A549 (cell line): ENCODE measurements around the gene WBP1L.

Experiments used
- MAX ChIP-seq: IDR thresholded peaks from 2 replicates; pipeline ENCODE4 v1.6.1; 2012
- POLR2A ChIP-seq: IDR thresholded peaks from 2 replicates; pipeline ENCODE4 v1.6.1; 2012; ENCODE audit warnings: mild to moderate bottlenecking, low read length
- RFX5 ChIP-seq: fragments of 450-650 bp; IDR thresholded peaks from 2 replicates; pipeline ENCODE4 v1.7.1; 2014; ENCODE audit warnings: antibody characterized with exemption, mild to moderate bottlenecking, moderate library complexity

- no peak for TF ChIP-seq POLR2A
- no peak for TF ChIP-seq RFX5
- TF ChIP-seq MAX, result no peak
Observed at GRCh38 chr10:102835007-102835482, 91.3 kb downstream of the WBP1L start.
